OCI-LY7 (cell line): ENCODE data around the gene WWOX. TPM values are rescaled to one million over a fixed set of nuclear protein-coding genes. Genes with fewer than 3 reads are reported as not detected.

Experiments
- BruUV-seq: library from RNA; stranded (reverse); fragments of 400-500 nt; replicated peaks from 2 replicates; lab custom pipeline; 2021; lab: Mats Ljungman, UMichigan
- CTCF ChIA-PET: fragments of 300-600 bp; sonication (Branson Sonifier 250); formaldehyde crosslinking; loops from one replicate; lab custom pipeline; 2022; ENCODE audit warnings: antibody characterized with exemption; ENCODE audit not compliant: unreplicated experiment; lab: Charles Lee
- POLR2A ChIA-PET: fragments of 300-600 bp; sonication (Branson Sonifier 250); formaldehyde crosslinking; loops from one replicate; lab custom pipeline; 2022; ENCODE audit warnings: antibody characterized with exemption; lab: Charles Lee
- DNase-seq: peaks from one replicate; pipeline ENCODE4 v3.0.0-alpha.2; 2015; ENCODE audit warnings: low spot score
- H2AFZ ChIP-seq: fragments of 200-600 bp; sonication (generic), shearing (Covaris generic); 2 replicates; pipeline ENCODE4 v1.6.1; 2014; ENCODE audit warnings: mild to moderate bottlenecking, antibody characterized with exemption, low read length, moderate library complexity
- H3K27ac ChIP-seq: fragments of 200-600 bp; sonication (generic); 2 replicates; pipeline ENCODE4 v1.5.1; 2014; ENCODE audit warnings: mixed run types, low read depth, mild to moderate bottlenecking, moderate library complexity, low read length, inconsistent platforms; ENCODE audit not compliant: poor library complexity, severe bottlenecking
- H3K36me3 ChIP-seq: fragments of 200-600 bp; sonication (generic); 2 replicates; pipeline ENCODE4 v1.6.1; 2014; ENCODE audit warnings: mild to moderate bottlenecking, antibody characterized with exemption, low read length, moderate library complexity, mixed read lengths; ENCODE audit not compliant: insufficient read depth
- H3K4me1 ChIP-seq: fragments of 200-600 bp; sonication (generic); 2 replicates; pipeline ENCODE4 v1.5.1; 2014; ENCODE audit warnings: mild to moderate bottlenecking, low read length; ENCODE audit not compliant: insufficient read depth, poor library complexity, severe bottlenecking
- H3K4me2 ChIP-seq: fragments of 200-600 bp; sonication (generic); 2 replicates; pipeline ENCODE4 v1.6.1; 2014; ENCODE audit warnings: mild to moderate bottlenecking, low read length
- H3K4me3 ChIP-seq: fragments of 200-600 bp; sonication (generic); 2 replicates; pipeline ENCODE4 v1.5.1; 2014; ENCODE audit warnings: mild to moderate bottlenecking, low read depth, low read length; ENCODE audit not compliant: poor library complexity, severe bottlenecking
- H3K79me2 ChIP-seq: fragments of 200-600 bp; sonication (generic); 2 replicates; pipeline ENCODE4 v1.6.1; 2016; ENCODE audit warnings: low read depth, mild to moderate bottlenecking, low read length, moderate library complexity, mixed read lengths; ENCODE audit not compliant: insufficient read depth
- H3K9me2 ChIP-seq: fragments of 200-600 bp; sonication (generic); 2 replicates; pipeline ENCODE4 v1.6.1; 2016; ENCODE audit warnings: mild to moderate bottlenecking, low read length, mixed read lengths; ENCODE audit not compliant: insufficient read depth
- H3K9me3 ChIP-seq: fragments of 200-600 bp; sonication (generic); 2 replicates; pipeline ENCODE4 v1.6.1; 2014; ENCODE audit warnings: mild to moderate bottlenecking, mixed run types, low read length, mixed read lengths
- H4K20me1 ChIP-seq: fragments of 200-600 bp; sonication (generic); 2 replicates; pipeline ENCODE4 v1.6.1; 2014; ENCODE audit warnings: mild to moderate bottlenecking, antibody characterized with exemption, low read length, moderate library complexity, mixed read lengths; ENCODE audit not compliant: insufficient read depth
- EZH2phosphoT487 ChIP-seq: fragments of 200-600 bp; sonication (generic); IDR thresholded peaks from 2 replicates; pipeline ENCODE4 v1.6.1; 2018; ENCODE audit warnings: low read depth, borderline replicate concordance, mild to moderate bottlenecking, mixed run types, antibody characterized with exemption, low read length, moderate library complexity, mixed read lengths
- intact Hi-C: fragments of 100-400 bp; cut with micrococcal nuclease; formaldehyde crosslinking; loops from one replicate; pipeline ENCODE4 v1.10.0; 2022; ENCODE audit not compliant: unreplicated experiment
- total RNA-seq, 2 experiments: library from RNA; depleted of rRNA in 1 of 2; stranded (reverse); fragments of >200 nt in 1 of 2; shearing (Covaris generic) in 1 of 2; gene quantifications; 2 replicates each; pipeline ENCODE4 v1.2.3, GENCODE V29; 2014 to 2022
- TF ChIP-seq, protein P1 (sequence below): fragments of 200-600 bp; sonication (generic); conservative IDR thresholded peaks from 2 replicates; pipeline ENCODE4 v1.5.1; 2014; ENCODE audit warnings: mild to moderate bottlenecking, antibody characterized with exemption, low read length, moderate library complexity, mixed read lengths

The WWOX gene
- total RNA-seq, 2 experiments from 2014 or later: 40.2 to 47.6 TPM

- ChIA-PET POLR2A (interaction anchor here (0.7 kb wide), 1 partner anchor 257 kb away, joined by 3 read pairs; no protein-coding TSS in a partner anchor), CTCF (no interaction called here)
- Histone ChIP-seq H3K9me2 (no peaks in the 10 kb centered on the region), H3K36me3 (no peaks in the 10 kb centered on the region), H3K79me2 (no peaks in the 10 kb centered on the region), H3K9me3 (no peaks in the 10 kb centered on the region), H4K20me1 (no peaks in the 10 kb centered on the region), H2AFZ (no peak overlapping the region), H3K27ac (no peak overlapping the region), H3K4me1 (no peaks in the 10 kb centered on the region), H3K4me3 (no peak overlapping the region), H3K4me2 (no peak overlapping the region)
- intact Hi-C loops: no loop called here
- no TSS peak for BruUV-seq
- TF ChIP-seq EZH2phosphoT487: no peak
- TF ChIP-seq, protein P1, sequence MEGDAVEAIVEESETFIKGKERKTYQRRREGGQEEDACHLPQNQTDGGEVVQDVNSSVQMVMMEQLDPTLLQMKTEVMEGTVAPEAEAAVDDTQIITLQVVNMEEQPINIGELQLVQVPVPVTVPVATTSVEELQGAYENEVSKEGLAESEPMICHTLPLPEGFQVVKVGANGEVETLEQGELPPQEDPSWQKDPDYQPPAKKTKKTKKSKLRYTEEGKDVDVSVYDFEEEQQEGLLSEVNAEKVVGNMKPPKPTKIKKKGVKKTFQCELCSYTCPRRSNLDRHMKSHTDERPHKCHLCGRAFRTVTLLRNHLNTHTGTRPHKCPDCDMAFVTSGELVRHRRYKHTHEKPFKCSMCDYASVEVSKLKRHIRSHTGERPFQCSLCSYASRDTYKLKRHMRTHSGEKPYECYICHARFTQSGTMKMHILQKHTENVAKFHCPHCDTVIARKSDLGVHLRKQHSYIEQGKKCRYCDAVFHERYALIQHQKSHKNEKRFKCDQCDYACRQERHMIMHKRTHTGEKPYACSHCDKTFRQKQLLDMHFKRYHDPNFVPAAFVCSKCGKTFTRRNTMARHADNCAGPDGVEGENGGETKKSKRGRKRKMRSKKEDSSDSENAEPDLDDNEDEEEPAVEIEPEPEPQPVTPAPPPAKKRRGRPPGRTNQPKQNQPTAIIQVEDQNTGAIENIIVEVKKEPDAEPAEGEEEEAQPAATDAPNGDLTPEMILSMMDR: no peak
- DNase-seq: no peak
These were observed 1147.9 kb downstream of the WWOX start for GRCh38 chr16:79247386-79247785.

- Histone ChIP-seq H3K4me3 (no peak overlapping the region), H2AFZ (no peak overlapping the region), H3K36me3 (no peaks in the 10 kb centered on the region), H3K4me1 (no peaks in the 10 kb centered on the region), H3K27ac (no peak overlapping the region), H3K9me2 (no peaks in the 10 kb centered on the region), H3K9me3 (no peaks in the 10 kb centered on the region), H3K4me2 (no peak overlapping the region), H4K20me1 (no peaks in the 10 kb centered on the region), H3K79me2 (no peaks in the 10 kb centered on the region)
- ChIA-PET CTCF (no interaction called here), POLR2A (interaction anchor here (0.6 kb wide), 2 partner anchors 81 to 495 kb away, joined by 4 to 5 read pairs; no protein-coding TSS in a partner anchor)
- TF ChIP-seq, protein P1: no peak
- TF ChIP-seq EZH2phosphoT487: no peak
- intact Hi-C loops: no loop called here
- no TSS peak for BruUV-seq
- no peak for DNase-seq
These were observed 1148.9 kb downstream of the WWOX start for GRCh38 chr16:79248351-79248750.

DNA sequence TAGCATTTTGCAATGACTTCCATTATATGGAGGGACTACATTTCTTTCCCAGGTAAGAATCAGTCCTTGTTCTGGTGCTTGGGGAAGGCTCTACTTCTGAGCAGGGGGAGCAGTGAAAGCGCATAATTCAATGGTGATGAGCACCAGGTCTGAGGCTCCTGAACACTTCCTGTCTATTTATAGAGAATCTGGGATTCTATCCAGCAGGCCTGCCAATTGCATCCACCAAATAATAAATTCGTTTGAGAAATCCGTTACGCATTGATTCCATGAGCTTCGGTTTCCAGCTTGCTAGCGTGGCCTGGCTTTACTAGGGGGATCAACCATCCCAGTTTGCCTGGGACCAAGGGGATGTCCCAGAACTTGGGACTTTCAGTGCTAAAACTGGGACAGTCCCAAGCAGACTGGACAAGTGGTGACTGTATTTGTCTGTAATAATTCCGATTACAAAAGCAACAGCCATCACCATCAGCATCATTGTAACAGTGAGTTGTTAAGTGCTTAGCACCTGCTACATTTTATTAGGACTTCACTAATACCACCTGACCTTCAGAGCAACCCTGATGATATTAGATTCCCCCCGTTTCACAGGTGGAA is 1151.1 kb downstream of the WWOX start:
- no TSS peak for BruUV-seq
- intact Hi-C loops: no loop called here
- CTCF ChIA-PET: no interaction called here
- POLR2A ChIA-PET: no interaction called here
- Histone ChIP-seq H3K79me2 (no peaks in the 10 kb centered on the region), H3K9me2 (no peaks in the 10 kb centered on the region), H3K27ac (no peak overlapping the region), H3K4me3 (no peak overlapping the region), H3K4me1 (no peaks in the 10 kb centered on the region), H3K9me3 (no peaks in the 10 kb centered on the region), H3K4me2 (no peak overlapping the region), H4K20me1 (no peaks in the 10 kb centered on the region), H2AFZ (no peak overlapping the region), H3K36me3 (no peaks in the 10 kb centered on the region)
- TF ChIP-seq, protein P1: no peak
- TF ChIP-seq EZH2phosphoT487: no peak
- DNase-seq: no peak
